Gastrocnemius medialis (tissue), 4 donors: Measurements from ENCODE around the gene UCP3.

Source experiments
- POLR2A ChIP-seq, 2 donors: fragments of 450-650 bp; IDR thresholded peaks; one replicate each; pipeline ENCODE4 v1.6.1; 2017; ENCODE audit warnings: antibody characterized with exemption in 2 of 2, mild to moderate bottlenecking in 2 of 2, moderate library complexity in 2 of 2
- TF ChIP-seq, protein P1 (sequence below), 5 experiments: fragments of 450-650 bp in 3 of 5; fragments of 200-600 bp in 2 of 5; sonication (generic) in 2 of 5; IDR thresholded peaks in 4 of 5; conservative IDR thresholded peaks in 1 of 5; 1 replicate in 4 of 5; 2 replicates in 1 of 5; pipeline ENCODE4 v1.5.1; 2016 to 2019; ENCODE audit warnings: antibody characterized with exemption in 5 of 5, mild to moderate bottlenecking in 3 of 5, moderate library complexity in 3 of 5

- TF ChIP-seq, protein P1, sequence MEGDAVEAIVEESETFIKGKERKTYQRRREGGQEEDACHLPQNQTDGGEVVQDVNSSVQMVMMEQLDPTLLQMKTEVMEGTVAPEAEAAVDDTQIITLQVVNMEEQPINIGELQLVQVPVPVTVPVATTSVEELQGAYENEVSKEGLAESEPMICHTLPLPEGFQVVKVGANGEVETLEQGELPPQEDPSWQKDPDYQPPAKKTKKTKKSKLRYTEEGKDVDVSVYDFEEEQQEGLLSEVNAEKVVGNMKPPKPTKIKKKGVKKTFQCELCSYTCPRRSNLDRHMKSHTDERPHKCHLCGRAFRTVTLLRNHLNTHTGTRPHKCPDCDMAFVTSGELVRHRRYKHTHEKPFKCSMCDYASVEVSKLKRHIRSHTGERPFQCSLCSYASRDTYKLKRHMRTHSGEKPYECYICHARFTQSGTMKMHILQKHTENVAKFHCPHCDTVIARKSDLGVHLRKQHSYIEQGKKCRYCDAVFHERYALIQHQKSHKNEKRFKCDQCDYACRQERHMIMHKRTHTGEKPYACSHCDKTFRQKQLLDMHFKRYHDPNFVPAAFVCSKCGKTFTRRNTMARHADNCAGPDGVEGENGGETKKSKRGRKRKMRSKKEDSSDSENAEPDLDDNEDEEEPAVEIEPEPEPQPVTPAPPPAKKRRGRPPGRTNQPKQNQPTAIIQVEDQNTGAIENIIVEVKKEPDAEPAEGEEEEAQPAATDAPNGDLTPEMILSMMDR (IDR thresholded peaks at IDR 0.05 in 4 of 5, conservative IDR thresholded peaks at IDR 0.05 in 1 of 5) = no peak
- no peak for TF ChIP-seq POLR2A (IDR thresholded peaks at IDR 0.05)
Observed at GRCh38 chr11:73996161-73996747, 12.6 kb downstream of the UCP3 start.
